ENCODE results near the gene SLC7A5.

- TF ChIP-seq MAX (IDR thresholded peaks at IDR 0.05; ENCODE audit: insufficient read depth, insufficient read length) (no peak), JUN (IDR thresholded peaks at IDR 0.05; ENCODE audit: borderline replicate concordance, insufficient read depth, insufficient read length, low read depth) (no peak), EZH2 (IDR thresholded peaks at IDR 0.05; ENCODE audit: borderline replicate concordance, low read depth, low read length, severe bottlenecking) (no peak), MYC (IDR thresholded peaks at IDR 0.05; ENCODE audit: low read depth, low read length) (no peak), POLR2AphosphoS5 (IDR thresholded peaks at IDR 0.05; ENCODE audit: insufficient read depth, low read depth, low read length) (no peak), POLR2A (IDR thresholded peaks at IDR 0.05; ENCODE audit: low read depth, low read length) (no peak), FOS (IDR thresholded peaks at IDR 0.05; ENCODE audit: borderline replicate concordance, insufficient read depth, low read length) (no peak)
- TF ChIP-seq, protein P1, sequence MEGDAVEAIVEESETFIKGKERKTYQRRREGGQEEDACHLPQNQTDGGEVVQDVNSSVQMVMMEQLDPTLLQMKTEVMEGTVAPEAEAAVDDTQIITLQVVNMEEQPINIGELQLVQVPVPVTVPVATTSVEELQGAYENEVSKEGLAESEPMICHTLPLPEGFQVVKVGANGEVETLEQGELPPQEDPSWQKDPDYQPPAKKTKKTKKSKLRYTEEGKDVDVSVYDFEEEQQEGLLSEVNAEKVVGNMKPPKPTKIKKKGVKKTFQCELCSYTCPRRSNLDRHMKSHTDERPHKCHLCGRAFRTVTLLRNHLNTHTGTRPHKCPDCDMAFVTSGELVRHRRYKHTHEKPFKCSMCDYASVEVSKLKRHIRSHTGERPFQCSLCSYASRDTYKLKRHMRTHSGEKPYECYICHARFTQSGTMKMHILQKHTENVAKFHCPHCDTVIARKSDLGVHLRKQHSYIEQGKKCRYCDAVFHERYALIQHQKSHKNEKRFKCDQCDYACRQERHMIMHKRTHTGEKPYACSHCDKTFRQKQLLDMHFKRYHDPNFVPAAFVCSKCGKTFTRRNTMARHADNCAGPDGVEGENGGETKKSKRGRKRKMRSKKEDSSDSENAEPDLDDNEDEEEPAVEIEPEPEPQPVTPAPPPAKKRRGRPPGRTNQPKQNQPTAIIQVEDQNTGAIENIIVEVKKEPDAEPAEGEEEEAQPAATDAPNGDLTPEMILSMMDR (IDR thresholded peaks at IDR 0.05; ENCODE audit: extremely low read depth in 1 of 2, insufficient read depth in 1 of 2, low read depth in 1 of 2, low read length in 2 of 2), result no peak
These were observed 53.7 kb downstream of the SLC7A5 start for GRCh38 chr16:87815567-87815966.
